HCT116 (cell line): ENCODE results near the gene CWC27.

Experiments
- EZH2 ChIP-seq: fragments of 200-600 bp; sonication (generic); IDR thresholded peaks from 2 replicates; pipeline ENCODE4 v1.6.1; 2017; ENCODE audit warnings: antibody characterized with exemption, mixed run types
- EZH2phosphoT487 ChIP-seq: fragments of 200-600 bp; IDR thresholded peaks from 2 replicates; pipeline ENCODE4 v1.6.1; 2018; ENCODE audit warnings: antibody characterized with exemption, borderline replicate concordance
- POLR2A ChIP-seq: IDR thresholded peaks from 2 replicates; pipeline ENCODE4 v1.7.0; 2011; ENCODE audit warnings: borderline replicate concordance; ENCODE audit not compliant: insufficient read depth, insufficient read length; ENCODE audit errors: extremely low read depth
- POLR2AphosphoS5 ChIP-seq: IDR thresholded peaks from 2 replicates; pipeline ENCODE4 v1.6.1; 2011; ENCODE audit warnings: mild to moderate bottlenecking, low read depth, low read length, moderate library complexity
- RAD21 ChIP-seq: IDR thresholded peaks from 2 replicates; pipeline ENCODE4 v1.6.1; 2012; ENCODE audit warnings: low read depth, mild to moderate bottlenecking
- SIN3A ChIP-seq: IDR thresholded peaks from 2 replicates; pipeline ENCODE4 v1.6.1; 2012; ENCODE audit warnings: low read depth
- SP1 ChIP-seq: IDR thresholded peaks from 2 replicates; pipeline ENCODE4 v1.6.1; 2012; ENCODE audit warnings: low read depth
- TCF7L2 ChIP-seq: IDR thresholded peaks from 2 replicates; pipeline ENCODE4 v1.7.0; 2011; ENCODE audit warnings: borderline replicate concordance, inconsistent platforms; ENCODE audit not compliant: insufficient read depth, insufficient read length; ENCODE audit errors: extremely low read depth
- YY1 ChIP-seq: IDR thresholded peaks from 2 replicates; pipeline ENCODE4 v1.6.1; 2011; ENCODE audit warnings: low read length, low read depth, moderate library complexity, mild to moderate bottlenecking; ENCODE audit not compliant: insufficient replicate concordance; ENCODE audit errors: extremely low read depth
- ZFX ChIP-seq: fragments of 450-650 bp; IDR thresholded peaks from 2 replicates; pipeline ENCODE4 v1.6.1; 2017
- TF ChIP-seq, protein P1 (sequence below), 3 experiments: fragments of 200-600 bp in 1 of 3; sonication (generic) in 1 of 3; IDR thresholded peaks in 2 of 3; conservative IDR thresholded peaks in 1 of 3; 2 replicates each; pipeline ENCODE4 v1.5.1; 2012 to 2017; ENCODE audit warnings: low read depth in 2 of 3, low read length in 2 of 3, antibody characterized with exemption in 1 of 3, borderline replicate concordance in 1 of 3, control low read depth in 1 of 3, mild to moderate bottlenecking in 1 of 3, mixed read lengths in 1 of 3, mixed run types in 1 of 3, moderate library complexity in 1 of 3; ENCODE audit not compliant: insufficient read depth in 1 of 3
- TF ChIP-seq, protein P2 (sequence below): IDR thresholded peaks from 2 replicates; pipeline ENCODE4 v1.6.1; 2011; ENCODE audit warnings: mild to moderate bottlenecking, low read length, moderate library complexity; ENCODE audit not compliant: insufficient replicate concordance; ENCODE audit errors: extremely low read depth
- TF ChIP-seq, protein P3 (sequence below): IDR thresholded peaks from 2 replicates; pipeline ENCODE4 v1.6.1; 2012
- TF ChIP-seq, protein P4 (sequence below): IDR thresholded peaks from 2 replicates; pipeline ENCODE4 v1.6.1; 2012

DNA sequence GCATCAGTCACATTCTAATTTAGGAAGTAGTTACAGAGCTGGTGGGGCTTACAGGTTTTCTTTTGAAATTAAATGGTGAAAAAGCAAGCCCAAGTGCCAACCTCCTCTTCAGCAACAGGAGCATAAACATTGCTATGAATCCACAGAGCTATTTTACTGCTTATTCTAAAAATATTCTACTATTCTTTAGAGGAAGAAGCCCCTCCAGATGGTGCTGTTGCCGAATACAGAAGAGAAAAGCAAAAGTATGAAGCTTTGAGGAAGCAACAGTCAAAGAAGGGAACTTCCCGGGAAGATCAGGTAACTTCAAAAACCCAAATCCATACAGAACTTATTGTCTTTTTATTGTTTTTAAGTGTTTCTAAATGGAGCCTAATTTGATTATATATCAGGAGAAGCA is 202.8 kb downstream of the CWC27 start:
- TF ChIP-seq POLR2A (no peak), EZH2 (no peak), ZFX (no peak), TCF7L2 (no peak), POLR2AphosphoS5 (no peak), YY1 (no peak), RAD21 (no peak), EZH2phosphoT487 (no peak), SIN3A (no peak), SP1 (no peak)
- TF ChIP-seq, protein P1, sequence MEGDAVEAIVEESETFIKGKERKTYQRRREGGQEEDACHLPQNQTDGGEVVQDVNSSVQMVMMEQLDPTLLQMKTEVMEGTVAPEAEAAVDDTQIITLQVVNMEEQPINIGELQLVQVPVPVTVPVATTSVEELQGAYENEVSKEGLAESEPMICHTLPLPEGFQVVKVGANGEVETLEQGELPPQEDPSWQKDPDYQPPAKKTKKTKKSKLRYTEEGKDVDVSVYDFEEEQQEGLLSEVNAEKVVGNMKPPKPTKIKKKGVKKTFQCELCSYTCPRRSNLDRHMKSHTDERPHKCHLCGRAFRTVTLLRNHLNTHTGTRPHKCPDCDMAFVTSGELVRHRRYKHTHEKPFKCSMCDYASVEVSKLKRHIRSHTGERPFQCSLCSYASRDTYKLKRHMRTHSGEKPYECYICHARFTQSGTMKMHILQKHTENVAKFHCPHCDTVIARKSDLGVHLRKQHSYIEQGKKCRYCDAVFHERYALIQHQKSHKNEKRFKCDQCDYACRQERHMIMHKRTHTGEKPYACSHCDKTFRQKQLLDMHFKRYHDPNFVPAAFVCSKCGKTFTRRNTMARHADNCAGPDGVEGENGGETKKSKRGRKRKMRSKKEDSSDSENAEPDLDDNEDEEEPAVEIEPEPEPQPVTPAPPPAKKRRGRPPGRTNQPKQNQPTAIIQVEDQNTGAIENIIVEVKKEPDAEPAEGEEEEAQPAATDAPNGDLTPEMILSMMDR (IDR thresholded peaks at IDR 0.05 in 2 of 3, conservative IDR thresholded peaks at IDR 0.05 in 1 of 3; ENCODE audit: borderline replicate concordance in 1 of 3, insufficient read depth in 1 of 3, low read depth in 2 of 3, low read length in 2 of 3): no peak
- TF ChIP-seq, protein P2, sequence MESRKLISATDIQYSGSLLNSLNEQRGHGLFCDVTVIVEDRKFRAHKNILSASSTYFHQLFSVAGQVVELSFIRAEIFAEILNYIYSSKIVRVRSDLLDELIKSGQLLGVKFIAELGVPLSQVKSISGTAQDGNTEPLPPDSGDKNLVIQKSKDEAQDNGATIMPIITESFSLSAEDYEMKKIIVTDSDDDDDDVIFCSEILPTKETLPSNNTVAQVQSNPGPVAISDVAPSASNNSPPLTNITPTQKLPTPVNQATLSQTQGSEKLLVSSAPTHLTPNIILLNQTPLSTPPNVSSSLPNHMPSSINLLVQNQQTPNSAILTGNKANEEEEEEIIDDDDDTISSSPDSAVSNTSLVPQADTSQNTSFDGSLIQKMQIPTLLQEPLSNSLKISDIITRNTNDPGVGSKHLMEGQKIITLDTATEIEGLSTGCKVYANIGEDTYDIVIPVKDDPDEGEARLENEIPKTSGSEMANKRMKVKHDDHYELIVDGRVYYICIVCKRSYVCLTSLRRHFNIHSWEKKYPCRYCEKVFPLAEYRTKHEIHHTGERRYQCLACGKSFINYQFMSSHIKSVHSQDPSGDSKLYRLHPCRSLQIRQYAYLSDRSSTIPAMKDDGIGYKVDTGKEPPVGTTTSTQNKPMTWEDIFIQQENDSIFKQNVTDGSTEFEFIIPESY: no peak
- TF ChIP-seq, protein P3, sequence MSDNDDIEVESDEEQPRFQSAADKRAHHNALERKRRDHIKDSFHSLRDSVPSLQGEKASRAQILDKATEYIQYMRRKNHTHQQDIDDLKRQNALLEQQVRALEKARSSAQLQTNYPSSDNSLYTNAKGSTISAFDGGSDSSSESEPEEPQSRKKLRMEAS: no peak
- TF ChIP-seq, protein P4, sequence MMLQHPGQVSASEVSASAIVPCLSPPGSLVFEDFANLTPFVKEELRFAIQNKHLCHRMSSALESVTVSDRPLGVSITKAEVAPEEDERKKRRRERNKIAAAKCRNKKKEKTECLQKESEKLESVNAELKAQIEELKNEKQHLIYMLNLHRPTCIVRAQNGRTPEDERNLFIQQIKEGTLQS: no peak
